Hepatocyte (in vitro differentiated cells): Measurements from ENCODE around the gene PPP1R7. TPM values are rescaled to one million over a fixed set of nuclear protein-coding genes. Genes with fewer than 3 reads are reported as not detected.

Experiments used
- DNase-seq: peaks from one replicate; pipeline ENCODE4 v3.0.0-alpha.2; 2016; ENCODE audit warnings: low spot score
- H2AFZ ChIP-seq: fragments of 200-600 bp; sonication (generic); 2 replicates; pipeline ENCODE4 v1.6.0; 2016; ENCODE audit warnings: antibody characterized with exemption, mild to moderate bottlenecking
- H3K27ac ChIP-seq: fragments of 200-600 bp; sonication (generic); 2 replicates; pipeline ENCODE4 v1.5.1; 2016; ENCODE audit warnings: mild to moderate bottlenecking
- H3K27me3 ChIP-seq: fragments of 200-600 bp; sonication (generic); 2 replicates; pipeline ENCODE4 v1.6.1; 2016
- H3K36me3 ChIP-seq: fragments of 200-600 bp; sonication (generic); replicated peaks from 2 replicates; pipeline ENCODE4 v1.5.1; 2016; ENCODE audit warnings: low read depth; ENCODE audit not compliant: insufficient read depth
- H3K4me1 ChIP-seq: fragments of 200-600 bp; sonication (generic); 2 replicates; pipeline ENCODE4 v1.5.1; 2016; ENCODE audit warnings: mild to moderate bottlenecking, moderate library complexity; ENCODE audit not compliant: insufficient read depth
- H3K4me2 ChIP-seq: fragments of 200-600 bp; sonication (generic); 2 replicates; pipeline ENCODE4 v1.6.0; 2016
- H3K4me3 ChIP-seq: fragments of 200-600 bp; sonication (generic); 2 replicates; pipeline ENCODE4 v1.5.1; 2016; ENCODE audit warnings: mild to moderate bottlenecking
- H3K79me2 ChIP-seq: fragments of 200-600 bp; sonication (generic); 2 replicates; pipeline ENCODE4 v1.6.0; 2017; ENCODE audit warnings: mild to moderate bottlenecking
- H3K9me2 ChIP-seq: fragments of 200-600 bp; sonication (generic); replicated peaks from 2 replicates; pipeline ENCODE4 v1.6.0; 2017; ENCODE audit warnings: mild to moderate bottlenecking; ENCODE audit not compliant: insufficient read depth
- H3K9me3 ChIP-seq: fragments of 200-600 bp; sonication (generic); 2 replicates; pipeline ENCODE4 v1.5.1; 2016; ENCODE audit warnings: low read depth, mild to moderate bottlenecking
- H4K20me1 ChIP-seq: fragments of 200-600 bp; sonication (generic); 2 replicates; pipeline ENCODE4 v1.6.0; 2016; ENCODE audit warnings: mild to moderate bottlenecking; ENCODE audit not compliant: insufficient read depth, poor library complexity, severe bottlenecking
- CTCF ChIP-seq: fragments of 200-600 bp; sonication (generic); IDR thresholded peaks from 2 replicates; pipeline ENCODE4 v1.5.1; 2016; ENCODE audit warnings: antibody characterized with exemption, mild to moderate bottlenecking; ENCODE audit not compliant: poor library complexity
- EZH2 ChIP-seq: fragments of 200-600 bp; sonication (generic); IDR thresholded peaks from 2 replicates; pipeline ENCODE4 v1.6.1; 2016; ENCODE audit warnings: antibody characterized with exemption, mild to moderate bottlenecking, borderline replicate concordance
- EZH2phosphoT487 ChIP-seq: fragments of 200-600 bp; sonication (generic); IDR thresholded peaks from one replicate; pipeline ENCODE4 v1.6.1; 2018; ENCODE audit warnings: antibody characterized with exemption, mild to moderate bottlenecking, low read depth, moderate library complexity; ENCODE audit not compliant: unreplicated experiment, severe bottlenecking
- WGBS: methylation state at CpG from one replicate; pipeline ENCODE4 v1.1.6; 2016; ENCODE audit warnings: low lambda C conversion rate; ENCODE audit errors: missing lambda C conversion rate; 5-methylcytosine and 5-hydroxymethylcytosine counted together
- polyA plus RNA-seq: library from polyadenylated mRNA; unstranded; fragments of >200 nt; fragmentation: Nextera tagmentation; extraction: Ambion mirVana; gene quantifications from 2 replicates; pipeline ENCODE4 v1.2.1, GENCODE V29; 2016
- total RNA-seq: library from RNA; depleted of rRNA; stranded (reverse); fragments of >200 nt; gene quantifications from 2 replicates; pipeline ENCODE4 v1.2.3, GENCODE V29; 2014

The PPP1R7 gene
- total and polyA plus RNA-seq, 2 experiments from 2014 or later = 46.7 to 84.9 TPM

GRCh38 chr2:241178961-241179360 is 28.7 kb downstream of the PPP1R7 start:
- WGBS = 92% methylated on average over 4 of the region's 4 CpGs
- TF ChIP-seq CTCF = no peak
- no peak for TF ChIP-seq EZH2
- no peak for TF ChIP-seq EZH2phosphoT487
- H3K9me3 ChIP-seq = no peaks in the 10 kb centered on the region
- no peak for DNase-seq
- no peak overlapping the region for H3K4me3 ChIP-seq
- no peak overlapping the region for H3K27ac ChIP-seq
- no peaks in the 10 kb centered on the region for H3K27me3 ChIP-seq
- H2AFZ ChIP-seq = no peak overlapping the region
- H3K4me2 ChIP-seq = no peak overlapping the region
- H3K36me3 ChIP-seq = no peaks in the 10 kb centered on the region
- H4K20me1 ChIP-seq = no peaks in the 10 kb centered on the region
- H3K4me1 ChIP-seq = no peaks in the 10 kb centered on the region
- no peaks in the 10 kb centered on the region for H3K9me2 ChIP-seq
- no peaks in the 10 kb centered on the region for H3K79me2 ChIP-seq

- Histone ChIP-seq H3K4me2 (no peak overlapping the region), H3K9me2 (no peaks in the 10 kb centered on the region), H4K20me1 (no peaks in the 10 kb centered on the region), H3K36me3 (no peaks in the 10 kb centered on the region), H2AFZ (no peak overlapping the region), H3K27me3 (no peaks in the 10 kb centered on the region), H3K27ac (no peak overlapping the region), H3K79me2 (no peaks in the 10 kb centered on the region), H3K9me3 (no peaks in the 10 kb centered on the region), H3K4me3 (no peak overlapping the region), H3K4me1 (no peaks in the 10 kb centered on the region)
- DNase-seq = no peak
- WGBS = 86% methylated on average over 4 of the region's 4 CpGs
- TF ChIP-seq EZH2 = no peak
- no peak for TF ChIP-seq EZH2phosphoT487
- TF ChIP-seq CTCF = no peak
Measured at GRCh38 chr2:241179899-241180298, 29.6 kb downstream of the PPP1R7 start.

GRCh38 chr2:241180495-241180894 is 30.2 kb downstream of the PPP1R7 start:
- Histone ChIP-seq H3K4me3 (no peak overlapping the region), H3K4me2 (no peak overlapping the region), H3K27ac (no peak overlapping the region), H4K20me1 (no peaks in the 10 kb centered on the region), H3K27me3 (no peaks in the 10 kb centered on the region), H2AFZ (no peak overlapping the region), H3K9me2 (no peaks in the 10 kb centered on the region), H3K36me3 (no peaks in the 10 kb centered on the region), H3K4me1 (no peaks in the 10 kb centered on the region), H3K9me3 (no peaks in the 10 kb centered on the region), H3K79me2 (no peaks in the 10 kb centered on the region)
- no peak for DNase-seq
- 83% methylated on average over 12 of the region's 12 CpGs for WGBS
- no peak for TF ChIP-seq CTCF
- no peak for TF ChIP-seq EZH2phosphoT487
- TF ChIP-seq EZH2 = no peak

GRCh38 chr2:241182126-241182525 is 31.9 kb downstream of the PPP1R7 start:
- no peak overlapping the region for H3K4me3 ChIP-seq
- 98% methylated on average over 3 of the region's 3 CpGs for WGBS

More at GRCh38 chr2:241182126-241182525, 31.9 kb downstream of the PPP1R7 start:
- Histone ChIP-seq H3K4me2 (no peak overlapping the region), H3K27ac (no peak overlapping the region), H3K36me3 (no peaks in the 10 kb centered on the region), H4K20me1 (no peaks in the 10 kb centered on the region), H3K9me2 (no peaks in the 10 kb centered on the region), H3K9me3 (no peaks in the 10 kb centered on the region), H2AFZ (no peak overlapping the region), H3K27me3 (no peaks in the 10 kb centered on the region), H3K4me1 (no peaks in the 10 kb centered on the region), H3K79me2 (no peaks in the 10 kb centered on the region)
- TF ChIP-seq CTCF (no peak), EZH2phosphoT487 (no peak), EZH2 (no peak)
- DNase-seq = no peak
